Hepatic stellate cell (primary cell): ENCODE measurements around the gene PDF.

Experiments used
- DNase-seq: peaks from one replicate; pipeline ENCODE4 v3.0.0; 2011; ENCODE audit warnings: low spot score

PDF gene

DNA sequence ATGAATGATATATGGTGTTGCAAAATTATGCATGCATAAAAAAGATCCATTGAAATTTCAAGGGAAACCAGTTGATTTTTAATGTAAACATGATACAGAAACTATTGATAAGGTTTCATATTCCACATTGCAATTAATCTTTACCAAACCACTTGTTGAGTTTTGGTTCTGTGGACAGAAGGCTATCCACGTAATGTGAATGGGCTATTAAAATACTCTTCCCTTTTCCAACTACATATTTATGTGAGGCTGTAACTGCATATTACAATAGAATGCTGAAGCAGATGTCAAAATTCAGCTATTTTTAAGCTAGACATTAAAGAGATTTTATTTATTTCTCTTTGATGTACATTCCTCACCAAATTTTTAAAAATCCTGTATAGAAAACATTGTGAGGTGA lies 53.0 kb downstream of the PDF start:
- DNase-seq = no peak
